IPS-18a (cell line): ENCODE data around the gene LRRC63.

Experiments used
- H3K27ac ChIP-seq: one replicate; pipeline ENCODE4 v1.5.1; 2013; ENCODE audit warnings: low read length
- H3K27me3 ChIP-seq: one replicate; pipeline ENCODE4 v1.6.1; 2013; ENCODE audit warnings: mild to moderate bottlenecking, low read length; ENCODE audit not compliant: control insufficient read depth, insufficient read depth
- H3K36me3 ChIP-seq: one replicate; pipeline ENCODE4 v1.6.1; 2013; ENCODE audit warnings: low read depth, low read length; ENCODE audit not compliant: control insufficient read depth
- H3K4me1 ChIP-seq: one replicate; pipeline ENCODE4 v1.6.1; 2013; ENCODE audit warnings: low read depth, low read length; ENCODE audit not compliant: control insufficient read depth
- H3K4me3 ChIP-seq: one replicate; pipeline ENCODE4 v1.5.1; 2013; ENCODE audit warnings: low read length
- H3K9ac ChIP-seq: one replicate; pipeline ENCODE4 v1.6.1; 2013; ENCODE audit warnings: mild to moderate bottlenecking, low read length, moderate library complexity
- H3K9me3 ChIP-seq: one replicate; pipeline ENCODE4 v1.6.1; 2013; ENCODE audit warnings: low read depth, low read length; ENCODE audit not compliant: control insufficient read depth

LRRC63 gene

DNA sequence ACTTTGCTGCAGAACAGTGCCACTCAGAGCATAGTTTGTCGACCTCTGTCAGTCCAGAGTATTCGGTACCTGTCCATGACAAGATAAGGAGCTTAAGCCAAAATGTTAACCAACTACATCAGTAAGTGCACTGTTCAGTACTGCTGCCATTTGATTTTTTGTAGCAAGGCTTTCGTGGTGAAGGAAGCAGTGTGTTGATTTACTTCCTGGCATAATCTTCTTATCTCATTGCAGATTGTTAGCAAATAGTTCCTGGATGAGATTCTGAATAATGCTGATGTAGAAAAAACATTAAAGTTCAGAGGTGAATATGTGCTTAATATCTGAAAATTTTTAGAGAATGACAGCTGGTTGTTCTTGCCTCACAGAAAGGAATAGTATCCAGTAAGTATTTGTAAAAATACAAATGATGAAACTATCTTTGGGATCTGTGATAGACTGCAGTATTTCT, 85.7 kb downstream of the LRRC63 start:
- H3K36me3 ChIP-seq, result no peaks in the 10 kb centered on the region
- H3K4me1 ChIP-seq, result no peaks in the 10 kb centered on the region
- H3K9ac ChIP-seq, result no peak overlapping the region
- no peak overlapping the region for H3K27ac ChIP-seq
- no peaks in the 10 kb centered on the region for H3K27me3 ChIP-seq
- H3K4me3 ChIP-seq, result no peak overlapping the region
- no peaks in the 10 kb centered on the region for H3K9me3 ChIP-seq

DNA sequence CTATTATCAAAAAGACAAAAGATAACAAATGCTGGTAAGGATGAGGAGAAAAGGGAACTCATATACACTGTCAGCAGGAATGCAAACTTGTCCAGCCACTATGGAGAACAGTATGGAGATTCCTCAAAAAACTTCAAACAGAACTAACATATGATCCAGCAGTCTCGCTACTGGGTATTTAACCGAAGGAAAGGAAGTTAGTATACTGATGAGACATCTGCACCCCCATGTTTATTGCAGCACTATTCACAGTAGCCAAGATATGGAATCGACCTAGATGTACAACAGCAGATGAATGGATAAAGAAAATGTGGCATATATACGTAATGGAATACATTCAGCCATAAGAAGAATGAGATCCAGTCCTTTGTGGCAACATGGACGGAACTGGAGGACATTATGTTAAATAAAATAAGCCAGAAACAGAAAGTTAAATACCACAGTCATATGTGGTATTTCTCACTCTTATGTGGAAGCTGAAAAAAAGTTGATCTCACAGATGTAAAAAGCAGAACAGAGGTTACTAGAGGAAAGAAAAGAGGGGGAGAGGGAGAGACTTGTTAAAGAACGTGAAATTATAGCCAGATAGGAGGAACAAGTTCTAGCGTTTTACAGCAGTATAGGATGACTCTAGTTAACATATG, 92.1 kb downstream of the LRRC63 start:
- Histone ChIP-seq H3K9me3 (no peaks in the 10 kb centered on the region), H3K4me1 (no peaks in the 10 kb centered on the region), H3K36me3 (no peaks in the 10 kb centered on the region), H3K27me3 (no peaks in the 10 kb centered on the region), H3K9ac (no peak overlapping the region), H3K4me3 (no peak overlapping the region), H3K27ac (no peak overlapping the region)

DNA sequence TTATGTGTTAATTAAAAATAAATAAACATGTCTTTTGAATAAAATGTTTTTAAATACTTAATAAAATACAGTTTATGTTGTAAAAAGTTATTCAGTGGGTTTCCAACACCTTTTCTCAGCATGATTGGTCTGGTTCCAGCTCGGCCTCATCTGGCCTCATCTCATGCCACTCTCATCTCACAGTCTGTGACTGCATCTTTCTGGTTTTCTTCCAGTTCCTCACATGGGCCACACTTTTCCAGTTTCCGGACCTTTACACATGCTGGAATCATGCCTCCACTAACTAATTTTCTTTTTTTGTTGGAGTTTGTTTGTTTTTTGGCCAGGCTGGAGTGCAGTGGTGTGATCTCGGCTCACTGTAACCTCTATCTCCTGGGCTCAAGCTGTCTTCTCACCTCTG, 92.8 kb downstream of the LRRC63 start:
- Histone ChIP-seq H3K9me3 (no peaks in the 10 kb centered on the region), H3K27ac (no peak overlapping the region), H3K4me3 (no peak overlapping the region), H3K9ac (no peak overlapping the region), H3K36me3 (no peaks in the 10 kb centered on the region), H3K4me1 (no peaks in the 10 kb centered on the region), H3K27me3 (no peaks in the 10 kb centered on the region)

DNA sequence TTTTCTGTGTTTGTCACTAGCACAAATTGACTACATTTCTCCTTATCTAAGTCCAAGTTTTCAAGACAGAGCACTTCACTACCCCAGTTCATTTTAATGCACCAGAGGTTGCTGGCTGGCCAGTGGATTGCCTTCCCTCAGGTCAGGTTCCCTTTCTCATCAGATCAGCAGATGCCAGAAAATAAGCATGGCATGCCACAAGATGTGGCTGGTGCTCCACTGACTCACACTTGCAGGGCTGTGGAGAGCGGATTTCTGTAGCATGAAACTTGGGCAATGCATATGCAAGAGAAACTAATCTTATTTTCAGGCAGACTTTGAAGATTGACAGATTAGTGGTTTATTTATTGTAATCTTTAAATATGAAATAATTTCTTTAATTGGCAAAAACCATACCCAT, 95.8 kb downstream of the LRRC63 start:
- no peaks in the 10 kb centered on the region for H3K9me3 ChIP-seq
- no peak overlapping the region for H3K9ac ChIP-seq
- no peak overlapping the region for H3K27ac ChIP-seq
- no peaks in the 10 kb centered on the region for H3K36me3 ChIP-seq
- H3K4me3 ChIP-seq, result no peak overlapping the region
- no peaks in the 10 kb centered on the region for H3K27me3 ChIP-seq
- no peaks in the 10 kb centered on the region for H3K4me1 ChIP-seq

DNA sequence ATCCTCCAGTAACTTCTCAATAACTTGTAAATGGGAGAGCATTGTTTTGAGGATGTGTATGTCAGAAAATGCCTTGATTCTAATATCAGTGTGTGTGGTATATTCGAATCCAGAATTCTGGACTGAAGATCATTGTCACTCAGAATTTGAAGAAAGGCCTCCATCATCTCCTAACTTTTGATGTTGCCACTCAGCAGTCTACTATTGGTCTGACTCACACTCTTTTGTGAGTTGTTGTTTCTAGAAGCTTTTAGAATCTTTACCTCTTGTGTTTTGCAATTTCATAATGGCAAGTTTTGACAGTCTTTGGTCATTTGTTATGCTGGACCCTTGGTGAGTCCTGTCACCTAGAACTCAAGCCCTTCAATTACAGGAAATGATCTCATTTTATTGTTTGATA, 98.3 kb downstream of the LRRC63 start:
- Histone ChIP-seq H3K4me1 (no peaks in the 10 kb centered on the region), H3K27me3 (no peaks in the 10 kb centered on the region), H3K9ac (no peak overlapping the region), H3K9me3 (no peaks in the 10 kb centered on the region), H3K4me3 (no peak overlapping the region), H3K27ac (no peak overlapping the region), H3K36me3 (no peaks in the 10 kb centered on the region)

DNA sequence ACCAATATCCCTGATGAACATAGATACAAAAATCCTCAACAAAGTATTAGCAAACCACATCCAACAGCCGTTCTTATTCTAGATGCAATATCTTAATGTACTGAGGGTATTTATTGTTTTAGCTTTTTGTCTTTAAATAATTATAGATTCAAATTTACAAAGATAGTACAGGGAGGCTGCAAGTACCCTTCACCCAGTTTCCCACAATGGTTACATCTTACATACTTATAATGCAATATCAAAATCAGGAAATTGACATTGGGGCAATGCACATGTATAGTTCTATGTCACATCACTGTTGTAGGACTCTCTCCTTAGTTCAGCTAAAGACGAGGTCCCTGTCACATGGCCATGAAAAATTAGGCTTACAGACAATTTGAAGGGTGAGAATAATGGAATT, 99.5 kb downstream of the LRRC63 start:
- no peak overlapping the region for H3K27ac ChIP-seq
- H3K4me1 ChIP-seq, result no peaks in the 10 kb centered on the region
- H3K36me3 ChIP-seq, result no peaks in the 10 kb centered on the region
- H3K9ac ChIP-seq, result no peak overlapping the region
- no peak overlapping the region for H3K4me3 ChIP-seq
- no peaks in the 10 kb centered on the region for H3K9me3 ChIP-seq
- H3K27me3 ChIP-seq, result no peaks in the 10 kb centered on the region

DNA sequence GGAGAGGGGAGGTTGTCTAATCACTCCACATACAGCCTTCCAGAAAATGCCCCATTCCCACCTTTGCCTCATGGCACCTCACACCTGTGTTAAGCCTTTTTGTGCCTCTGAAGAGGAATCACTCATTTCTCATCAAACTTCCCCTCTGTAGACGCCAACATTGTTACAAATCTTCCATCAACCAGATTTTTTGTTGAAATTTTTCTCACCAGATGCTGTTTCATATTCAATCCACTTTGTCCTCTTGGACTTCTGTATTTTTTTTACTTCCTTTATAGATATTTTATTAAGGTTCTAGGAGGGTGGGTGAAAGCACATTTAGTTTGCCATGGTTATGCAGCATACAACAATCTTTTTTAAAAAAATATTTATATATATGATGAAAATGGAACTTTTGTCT, 101.3 kb downstream of the LRRC63 start:
- no peaks in the 10 kb centered on the region for H3K36me3 ChIP-seq
- no peak overlapping the region for H3K27ac ChIP-seq

DNA sequence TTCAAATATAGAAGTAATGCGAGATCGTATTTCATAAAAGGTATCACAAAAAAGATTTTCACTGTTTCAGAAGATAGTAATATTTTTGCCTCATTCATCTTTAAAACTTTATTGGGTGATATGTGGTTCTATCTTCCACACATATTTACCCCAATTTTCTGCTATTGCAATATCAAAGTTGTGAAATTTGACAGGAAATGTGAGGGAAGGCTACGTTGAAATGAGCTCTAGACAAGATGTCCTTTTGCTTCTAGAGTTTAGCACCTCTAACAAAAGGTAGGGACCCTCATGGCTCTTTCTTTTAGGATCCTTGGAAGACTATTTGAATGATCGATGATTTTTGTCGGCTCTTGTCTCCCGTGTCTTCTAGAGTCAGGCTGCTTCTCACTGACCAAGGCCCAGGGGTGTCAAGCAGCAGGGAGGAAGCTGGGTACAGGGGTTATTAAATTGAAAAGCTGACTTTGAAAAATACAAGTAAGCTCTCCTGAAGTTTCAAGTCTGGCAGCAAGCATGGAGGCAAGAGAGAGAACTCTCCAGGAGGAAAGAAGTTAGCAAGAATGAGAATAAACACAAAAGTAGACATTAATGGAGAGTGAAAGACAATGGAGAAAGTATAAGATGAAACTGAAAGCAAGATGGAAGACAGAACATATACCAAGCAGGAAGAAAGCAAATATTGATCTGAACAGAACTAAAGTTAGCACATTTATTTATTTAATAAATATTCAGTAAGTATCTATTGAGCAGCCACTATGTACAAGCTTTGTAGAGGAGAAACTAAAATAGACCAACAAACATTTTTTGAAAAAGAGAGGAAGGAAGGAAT, 101.9 kb downstream of the LRRC63 start:
- Histone ChIP-seq H3K4me1 (no peaks in the 10 kb centered on the region), H3K27ac (no peak overlapping the region)

More for the DNA sequence above, 101.3 kb downstream of the LRRC63 start:
- Histone ChIP-seq H3K9me3 (no peaks in the 10 kb centered on the region), H3K27me3 (no peaks in the 10 kb centered on the region), H3K9ac (no peak overlapping the region), H3K4me1 (no peaks in the 10 kb centered on the region), H3K4me3 (no peak overlapping the region)

DNA sequence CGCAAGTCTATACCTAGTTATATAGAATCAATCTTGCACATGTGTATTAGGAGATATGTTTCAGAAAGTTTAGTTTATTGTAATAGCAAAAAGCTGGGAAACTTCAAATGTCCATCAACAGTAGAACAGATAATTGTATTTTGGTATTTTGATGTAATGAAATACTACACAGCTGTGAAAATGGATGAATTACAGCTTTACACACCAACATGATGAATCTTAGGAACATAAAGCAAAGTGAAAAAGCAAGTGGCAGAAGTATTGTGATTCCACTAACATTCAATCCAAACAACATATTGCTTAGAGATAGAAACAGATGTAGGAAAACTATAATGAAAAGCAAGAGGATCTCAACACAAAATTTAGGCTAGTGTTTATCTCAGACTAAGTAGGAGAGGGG, 102.9 kb downstream of the LRRC63 start:
- Histone ChIP-seq H3K27ac (no peak overlapping the region), H3K4me1 (no peaks in the 10 kb centered on the region), H3K9me3 (no peaks in the 10 kb centered on the region), H3K27me3 (no peaks in the 10 kb centered on the region), H3K9ac (no peak overlapping the region), H3K4me3 (no peak overlapping the region), H3K36me3 (no peaks in the 10 kb centered on the region)

More for the DNA sequence above, 101.9 kb downstream of the LRRC63 start:
- Histone ChIP-seq H3K36me3 (no peaks in the 10 kb centered on the region), H3K4me3 (no peak overlapping the region), H3K9me3 (no peaks in the 10 kb centered on the region), H3K9ac (no peak overlapping the region), H3K27me3 (no peaks in the 10 kb centered on the region)

DNA sequence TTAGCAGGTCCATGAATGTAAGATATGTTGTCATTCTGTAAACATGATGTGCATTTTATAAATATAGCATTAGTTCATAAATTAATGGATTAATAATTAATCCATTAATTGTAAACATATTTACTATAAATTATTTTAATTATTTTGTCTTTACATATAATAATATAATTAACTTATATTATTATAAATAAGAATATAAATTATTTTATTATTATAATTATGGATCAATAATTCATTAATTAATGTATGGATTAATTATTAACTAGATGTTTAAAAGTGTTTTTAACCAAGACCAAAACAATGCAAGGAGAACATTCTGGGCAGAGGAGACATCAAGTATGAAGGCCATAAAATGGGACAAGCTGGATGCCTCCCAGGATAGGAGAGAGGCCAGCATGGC, 103.3 kb downstream of the LRRC63 start:
- H3K9me3 ChIP-seq, result no peaks in the 10 kb centered on the region
- H3K4me1 ChIP-seq, result no peaks in the 10 kb centered on the region
- no peaks in the 10 kb centered on the region for H3K36me3 ChIP-seq
- no peaks in the 10 kb centered on the region for H3K27me3 ChIP-seq
- H3K4me3 ChIP-seq, result no peak overlapping the region
- H3K27ac ChIP-seq, result no peak overlapping the region
- no peak overlapping the region for H3K9ac ChIP-seq

DNA sequence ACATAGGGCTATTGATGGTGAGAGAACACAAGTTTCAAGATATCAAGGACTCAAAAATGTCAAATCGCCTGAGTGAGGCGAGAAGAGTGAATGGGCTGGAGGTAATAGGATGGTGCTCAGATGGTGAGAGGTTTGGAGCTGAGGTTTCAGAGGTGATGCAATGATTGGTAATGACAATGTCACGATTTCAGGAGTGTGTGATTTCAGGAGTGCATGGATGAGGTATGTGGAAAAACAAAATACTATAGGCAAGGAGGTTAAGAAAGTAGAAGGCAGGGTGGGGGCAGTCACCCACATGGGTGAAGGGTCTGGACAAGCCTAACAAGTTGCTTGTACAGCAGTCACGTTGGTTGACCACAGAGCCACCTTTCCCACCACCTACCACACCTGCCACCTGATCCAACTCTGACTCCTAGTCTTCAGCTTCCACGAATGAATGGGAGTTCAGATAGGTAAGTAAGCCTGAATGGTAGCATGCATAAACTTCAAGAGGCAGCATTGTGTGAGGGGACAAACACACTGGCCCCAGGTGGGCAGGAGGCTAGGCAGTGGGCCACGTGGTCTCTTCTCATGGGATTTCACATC, 103.9 kb downstream of the LRRC63 start:
- Histone ChIP-seq H3K4me1 (no peaks in the 10 kb centered on the region), H3K27me3 (no peaks in the 10 kb centered on the region), H3K4me3 (no peak overlapping the region), H3K9me3 (no peaks in the 10 kb centered on the region), H3K9ac (no peak overlapping the region), H3K36me3 (no peaks in the 10 kb centered on the region), H3K27ac (no peak overlapping the region)
